DOHH2 (cell line): Measurements from ENCODE around the gene ACP6.

Source experiments
- H3F3A ChIP-seq: fragments of 200-600 bp; sonication (generic), shearing (Covaris generic); 2 replicates; pipeline ENCODE4 v1.6.0; 2016; ENCODE audit warnings: antibody characterized with exemption, mild to moderate bottlenecking; ENCODE audit not compliant: control insufficient read depth, insufficient read depth
- H3K27ac ChIP-seq: fragments of 200-600 bp; sonication (generic); 2 replicates; pipeline ENCODE4 v1.5.1; 2014; ENCODE audit warnings: low read depth, mild to moderate bottlenecking, low read length, moderate library complexity
- H3K27me3 ChIP-seq: fragments of 200-600 bp; sonication (generic); 2 replicates; pipeline ENCODE4 v1.6.1; 2014; ENCODE audit warnings: mild to moderate bottlenecking, low read length, mixed read lengths; ENCODE audit not compliant: control insufficient read depth
- H3K36me3 ChIP-seq: fragments of 200-600 bp; sonication (generic); 2 replicates; pipeline ENCODE4 v1.6.1; 2014; ENCODE audit warnings: mild to moderate bottlenecking, low read length, moderate library complexity, mixed read lengths; ENCODE audit not compliant: control insufficient read depth
- H3K4me1 ChIP-seq: fragments of 200-600 bp; sonication (generic); 2 replicates; pipeline ENCODE4 v1.6.1; 2014; ENCODE audit warnings: mild to moderate bottlenecking, low read length, mixed read lengths; ENCODE audit not compliant: control insufficient read depth
- H3K4me2 ChIP-seq: fragments of 200-600 bp; sonication (generic); 2 replicates; pipeline ENCODE4 v1.6.0; 2014; ENCODE audit warnings: mild to moderate bottlenecking, low read length, moderate library complexity
- H3K4me3 ChIP-seq: fragments of 200-600 bp; sonication (generic); 2 replicates; pipeline ENCODE4 v1.5.1; 2014; ENCODE audit warnings: mild to moderate bottlenecking, low read length, mixed read lengths
- H3K79me2 ChIP-seq: fragments of 200-600 bp; sonication (generic); 2 replicates; pipeline ENCODE4 v1.6.1; 2014; ENCODE audit warnings: mild to moderate bottlenecking, low read length, mixed read lengths; ENCODE audit not compliant: control insufficient read depth
- H3K9me2 ChIP-seq: fragments of 200-600 bp; sonication (generic); replicated peaks from 2 replicates; pipeline ENCODE4 v1.6.1; 2014; ENCODE audit warnings: mild to moderate bottlenecking, low read length, mixed read lengths; ENCODE audit not compliant: control insufficient read depth
- H3K9me3 ChIP-seq: fragments of 200-600 bp; sonication (generic); 2 replicates; pipeline ENCODE4 v1.6.1; 2014; ENCODE audit warnings: antibody characterized with exemption, low read length, mixed read lengths; ENCODE audit not compliant: control insufficient read depth, insufficient read depth
- H4K20me1 ChIP-seq: fragments of 200-600 bp; sonication (generic); 2 replicates; pipeline ENCODE4 v1.6.0; 2014; ENCODE audit warnings: low read depth, mild to moderate bottlenecking, antibody characterized with exemption, low read length, moderate library complexity; ENCODE audit not compliant: control insufficient read depth, insufficient read depth
- CTCF ChIP-seq: fragments of 200-600 bp; sonication (generic); IDR thresholded peaks from one replicate; pipeline ENCODE4 v1.5.1; 2014; ENCODE audit warnings: antibody characterized with exemption, mild to moderate bottlenecking, low read depth, low read length; ENCODE audit not compliant: poor library complexity, severe bottlenecking
- EZH2phosphoT487 ChIP-seq: fragments of 200-600 bp; sonication (generic); IDR thresholded peaks from 2 replicates; pipeline ENCODE4 v1.6.1; 2017; ENCODE audit warnings: borderline replicate concordance, mild to moderate bottlenecking, antibody characterized with exemption, low read length, moderate library complexity, mixed read lengths

The ACP6 gene

GRCh38 chr1:147620543-147620942, 49.8 kb downstream of the ACP6 start:
- TF ChIP-seq CTCF, result no peak
- TF ChIP-seq EZH2phosphoT487, result no peak
- peaks cover 14% of the 10 kb centered on the region for H3K36me3 ChIP-seq

DNA sequence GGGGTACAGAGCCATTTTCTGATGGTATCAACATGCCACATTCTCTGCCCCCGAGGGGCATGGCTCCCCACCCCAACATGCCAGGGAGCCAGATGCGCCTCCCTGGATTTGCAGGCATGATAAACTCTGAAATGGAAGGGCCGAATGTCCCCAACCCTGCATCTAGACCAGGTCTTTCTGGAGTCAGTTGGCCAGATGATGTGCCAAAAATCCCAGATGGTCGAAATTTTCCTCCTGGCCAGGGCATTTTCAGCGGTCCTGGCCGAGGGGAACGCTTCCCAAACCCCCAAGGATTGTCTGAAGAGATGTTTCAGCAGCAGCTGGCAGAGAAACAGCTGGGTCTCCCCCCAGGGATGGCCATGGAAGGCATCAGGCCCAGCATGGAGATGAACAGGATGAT, 50.6 kb downstream of the ACP6 start:
- H3K4me2 ChIP-seq, result no peak overlapping the region
- H3K27ac ChIP-seq, result no peak overlapping the region
- H3K9me3 ChIP-seq, result no peaks in the 10 kb centered on the region
- TF ChIP-seq EZH2phosphoT487, result no peak
- no peak for TF ChIP-seq CTCF
- H3F3A ChIP-seq, result no peaks in the 10 kb centered on the region
- H4K20me1 ChIP-seq, result no peaks in the 10 kb centered on the region
- no peaks in the 10 kb centered on the region for H3K27me3 ChIP-seq
- no peaks in the 10 kb centered on the region for H3K9me2 ChIP-seq
- no peaks in the 10 kb centered on the region for H3K4me1 ChIP-seq
- peaks cover 15% of the 10 kb centered on the region for H3K36me3 ChIP-seq
- no peaks in the 10 kb centered on the region for H3K79me2 ChIP-seq
- no peak overlapping the region for H3K4me3 ChIP-seq

More at GRCh38 chr1:147620543-147620942, 49.8 kb downstream of the ACP6 start:
- Histone ChIP-seq H3K27ac (no peak overlapping the region), H3F3A (no peaks in the 10 kb centered on the region), H3K79me2 (no peaks in the 10 kb centered on the region), H3K4me3 (no peak overlapping the region), H3K4me2 (no peak overlapping the region), H3K27me3 (no peaks in the 10 kb centered on the region), H4K20me1 (no peaks in the 10 kb centered on the region), H3K4me1 (peaks cover 4% of the 10 kb centered on the region), H3K9me3 (no peaks in the 10 kb centered on the region), H3K9me2 (no peaks in the 10 kb centered on the region)

DNA sequence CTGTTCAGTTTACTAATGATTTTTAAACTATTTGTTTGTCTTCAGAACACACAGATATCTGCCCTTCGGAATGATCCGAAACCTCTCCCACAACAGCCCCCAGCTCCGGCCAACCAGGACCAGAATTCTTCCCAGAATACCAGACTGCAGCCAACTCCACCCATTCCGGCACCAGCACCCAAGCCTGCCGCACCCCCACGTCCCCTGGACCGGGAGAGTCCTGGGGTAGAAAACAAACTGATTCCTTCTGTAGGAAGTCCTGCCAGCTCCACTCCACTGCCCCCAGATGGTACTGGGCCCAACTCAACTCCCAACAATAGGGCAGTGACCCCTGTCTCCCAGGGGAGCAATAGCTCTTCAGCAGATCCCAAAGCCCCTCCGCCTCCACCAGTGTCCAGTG, 51.6 kb downstream of the ACP6 start:
- TF ChIP-seq CTCF (no peak), EZH2phosphoT487 (no peak)
- no peak overlapping the region for H3K27ac ChIP-seq

More for the DNA sequence above, 51.6 kb downstream of the ACP6 start:
- H3K79me2 ChIP-seq, result no peaks in the 10 kb centered on the region
- H3K4me3 ChIP-seq, result no peak overlapping the region
- H3K4me1 ChIP-seq, result no peaks in the 10 kb centered on the region
- no peak overlapping the region for H3K4me2 ChIP-seq
- no peaks in the 10 kb centered on the region for H3K9me2 ChIP-seq
- H3K27me3 ChIP-seq, result no peaks in the 10 kb centered on the region
- H3K36me3 ChIP-seq, result peaks cover 15% of the 10 kb centered on the region
- H4K20me1 ChIP-seq, result no peaks in the 10 kb centered on the region
- H3K9me3 ChIP-seq, result no peaks in the 10 kb centered on the region
- no peaks in the 10 kb centered on the region for H3F3A ChIP-seq
